HG03354 (cell line): ENCODE data around the gene GSE1.

Experiments used
- ATAC-seq: cut with Tn5 transposase; IDR thresholded peaks from one replicate; pipeline ENCODE4 v1.9.1; 2021; ENCODE audit warnings: mild to moderate bottlenecking; ENCODE audit not compliant: unreplicated experiment, poor library complexity, severe bottlenecking

GSE1 gene

DNA sequence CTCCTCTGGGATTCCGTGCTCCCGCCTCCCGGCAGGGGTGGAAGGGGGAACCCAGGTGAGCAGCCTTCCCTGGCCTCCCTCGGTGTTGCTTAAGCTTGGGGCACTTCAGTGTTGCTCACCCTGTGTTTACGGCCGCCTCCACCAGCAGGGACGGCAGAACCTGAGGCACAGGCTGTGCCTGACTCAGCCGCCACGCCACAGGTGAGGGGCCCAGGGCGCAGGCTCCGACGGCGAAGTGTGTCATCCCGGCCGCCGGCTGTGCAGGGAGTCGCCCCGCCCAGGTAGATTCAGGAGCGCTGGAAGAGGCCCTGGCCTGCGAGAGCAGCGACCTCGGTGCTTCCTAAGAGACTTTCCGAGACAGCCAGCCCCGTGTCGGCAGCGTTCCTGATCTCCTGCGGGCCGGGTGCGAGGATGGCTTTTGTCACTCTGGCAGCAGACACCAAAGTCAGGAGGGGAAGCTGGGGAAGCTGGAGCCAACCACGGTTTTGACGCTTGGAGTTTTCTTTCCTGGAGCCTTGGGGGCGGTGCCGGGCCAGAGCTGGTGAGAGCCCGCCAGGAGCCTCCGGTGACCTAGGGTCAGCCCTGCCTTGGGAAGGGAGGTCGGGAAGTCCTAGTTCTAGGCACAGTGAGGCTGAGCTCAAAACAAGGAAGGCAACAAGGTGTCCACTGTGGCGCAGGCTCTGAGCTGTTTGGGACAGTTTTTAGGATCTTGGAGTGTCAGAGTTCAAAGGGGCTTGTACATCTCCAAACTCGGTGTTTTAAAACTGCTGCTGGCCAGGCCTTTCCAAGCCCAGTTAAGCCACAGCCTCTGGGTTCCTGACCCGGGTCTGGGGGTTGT lies 2.1 kb downstream of the GSE1 start:
- no peak for ATAC-seq

DNA sequence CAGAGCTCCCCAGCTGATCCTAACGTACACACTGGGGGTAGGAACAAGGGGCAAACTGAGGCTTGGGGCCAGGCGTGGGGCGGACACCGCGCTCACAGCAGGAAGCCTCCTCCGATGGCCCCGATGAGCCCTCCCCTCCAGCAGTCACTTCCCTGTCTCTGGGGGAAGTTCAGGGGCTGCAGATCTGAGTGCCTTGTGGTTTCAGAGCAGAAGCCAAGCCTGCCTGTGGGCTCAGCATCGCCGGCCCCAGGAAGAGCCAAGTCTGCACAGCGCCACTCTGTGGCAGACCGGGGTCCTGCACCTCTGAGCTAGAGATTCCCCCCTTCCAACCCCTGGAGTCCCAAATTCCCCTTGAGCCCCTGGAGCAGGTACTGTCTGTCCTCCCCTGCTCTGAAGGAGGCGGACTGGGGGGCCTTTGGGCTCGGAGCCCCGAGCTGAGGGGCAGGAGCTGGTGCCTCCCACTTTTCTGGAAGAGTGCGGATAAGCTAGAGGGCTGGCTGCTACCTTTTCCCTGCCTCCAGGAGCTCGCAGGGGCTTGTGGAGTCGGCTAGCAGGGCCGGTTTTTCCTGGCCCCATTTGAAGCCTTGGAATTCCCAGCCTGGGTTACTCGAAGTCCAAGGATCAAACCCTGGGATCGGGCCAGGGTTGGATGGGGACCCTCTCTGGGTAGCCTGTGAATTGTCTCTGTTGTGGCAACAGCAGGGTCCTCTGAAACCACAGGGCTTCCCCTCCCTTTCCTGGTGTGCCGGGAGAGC lies 2.9 kb downstream of the GSE1 start:
- peak; percentile 37 for ATAC-seq

DNA sequence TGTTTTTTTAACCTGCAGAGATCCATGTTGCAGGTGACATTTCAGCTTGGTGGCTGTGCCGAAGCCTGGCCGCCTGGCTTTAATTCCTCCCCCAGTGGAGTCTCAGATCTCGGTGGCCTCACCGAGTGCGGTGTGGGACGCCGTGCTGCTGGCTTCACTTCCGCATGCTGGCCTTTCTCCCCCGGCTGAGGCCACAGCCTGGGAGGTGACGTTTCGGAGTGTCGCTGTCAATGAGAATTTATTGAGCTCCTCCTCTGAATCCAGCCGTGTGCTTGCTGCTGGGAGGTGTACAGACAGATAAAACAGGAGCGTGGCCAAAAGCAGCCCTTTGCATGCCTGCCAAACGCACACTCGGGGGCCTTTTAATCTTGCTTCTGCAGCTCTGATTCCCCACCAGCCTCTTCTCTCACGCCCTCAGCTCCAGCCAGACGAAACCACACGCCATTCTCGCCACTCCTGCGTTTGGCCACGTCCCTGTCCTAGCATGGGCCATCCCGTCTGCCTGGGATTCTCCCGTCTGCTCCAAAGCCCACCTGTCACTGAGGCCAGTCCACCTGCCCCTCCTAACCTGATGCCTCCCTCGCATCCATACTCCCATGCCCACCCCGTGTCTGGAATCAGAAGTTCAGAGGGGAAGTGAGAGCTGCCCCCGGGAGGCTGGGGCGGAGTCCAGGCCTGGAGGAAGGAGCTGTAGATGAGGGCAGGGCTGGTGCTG lies 3.6 kb downstream of the GSE1 start:
- no peak for ATAC-seq

DNA sequence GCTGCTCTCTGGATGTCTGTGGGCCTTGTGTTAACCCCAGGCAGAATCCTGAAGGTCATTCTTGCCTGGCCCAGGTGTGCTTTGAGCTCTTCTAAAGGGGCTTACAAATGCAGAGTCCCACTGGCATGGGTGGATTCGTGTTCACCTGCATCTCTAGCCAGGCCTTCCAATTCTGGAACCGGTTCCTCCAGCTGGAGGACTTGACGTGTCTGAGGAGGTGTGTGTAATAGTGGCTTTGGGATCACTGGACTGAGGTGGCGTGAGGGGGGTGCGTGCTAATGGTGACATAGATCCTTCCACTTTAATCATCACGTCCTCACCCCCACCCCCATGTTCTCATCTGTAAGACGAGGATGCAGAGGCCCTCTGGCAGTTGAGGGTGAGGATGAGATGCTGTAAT lies 4.8 kb downstream of the GSE1 start:
- no peak for ATAC-seq

DNA sequence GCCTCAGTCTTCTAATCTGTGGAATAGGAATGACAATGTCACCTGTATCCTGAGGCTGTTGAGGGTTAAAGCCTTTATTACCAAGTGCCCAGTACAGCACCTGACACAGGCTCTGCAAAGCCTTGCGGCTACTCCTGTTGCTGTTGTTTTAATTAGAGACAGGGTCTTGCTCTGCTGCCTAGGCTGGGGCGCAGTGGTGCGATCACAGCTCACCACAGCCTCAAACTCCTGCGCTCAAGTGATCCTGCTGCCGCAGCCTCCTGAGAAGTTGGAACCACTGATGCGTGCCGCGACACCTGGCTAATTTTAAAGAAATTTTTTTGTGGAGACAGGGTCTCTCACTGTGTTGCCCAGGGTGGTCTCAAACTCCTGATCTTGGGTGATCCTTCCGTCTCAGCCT lies 5.4 kb downstream of the GSE1 start:
- no peak for ATAC-seq

DNA sequence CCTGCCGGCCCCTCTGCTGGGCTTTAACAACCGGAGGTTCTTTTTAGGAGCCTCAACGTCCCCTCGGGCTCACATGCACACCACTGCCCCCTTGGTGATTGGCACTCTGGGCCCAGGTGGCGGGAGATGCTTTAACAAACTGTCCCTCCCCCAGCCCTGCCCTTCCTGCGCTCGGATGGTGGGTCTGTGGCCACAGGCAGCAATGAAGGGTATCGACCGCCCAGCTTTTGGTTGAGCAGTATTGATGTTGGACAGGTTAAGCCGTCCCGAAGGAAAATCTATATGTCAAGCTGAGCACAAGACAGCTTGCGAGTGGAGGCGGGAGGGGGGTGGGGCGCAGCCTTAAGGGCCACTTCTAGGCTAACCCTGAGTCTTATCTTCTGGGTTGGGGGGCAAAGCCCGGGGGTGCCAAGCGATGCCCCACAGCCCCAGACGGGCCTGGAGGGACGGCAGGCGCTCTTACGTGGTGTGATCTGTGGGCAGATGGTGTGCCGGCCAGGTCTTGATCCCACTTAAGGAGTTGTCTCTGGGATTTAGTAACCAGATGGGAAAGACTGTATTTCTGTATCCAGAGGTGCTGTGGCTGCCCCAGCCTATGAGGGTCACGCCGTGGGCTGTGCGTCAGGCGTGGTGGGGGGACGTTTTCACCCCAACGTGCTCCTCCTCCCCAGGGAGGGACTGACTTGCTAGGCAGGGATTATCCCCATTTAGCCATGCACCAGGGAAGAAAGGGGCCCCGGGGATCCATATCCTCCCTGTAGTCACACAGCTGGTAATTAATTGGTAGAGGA lies 6.2 kb downstream of the GSE1 start:
- no peak for ATAC-seq

DNA sequence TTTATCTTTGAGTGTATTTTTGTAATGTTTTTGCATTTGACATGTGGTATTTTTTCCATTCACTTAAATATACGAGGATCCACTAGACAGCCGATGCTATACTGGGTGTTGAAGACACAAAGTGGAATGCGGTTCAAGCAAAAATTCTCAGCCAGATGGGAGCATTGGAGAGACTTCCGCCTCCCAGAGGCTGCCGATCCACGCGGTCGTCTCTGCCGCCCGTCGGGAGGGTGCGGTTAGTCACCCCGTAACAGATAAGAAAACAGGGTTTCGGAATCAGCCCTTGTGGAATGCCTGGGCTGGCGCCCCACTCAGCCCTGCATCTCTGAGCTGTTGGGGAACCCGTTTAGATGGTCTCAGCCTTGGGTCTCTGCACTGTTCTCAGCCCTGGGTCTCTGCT lies 7.3 kb downstream of the GSE1 start:
- no peak for ATAC-seq

DNA sequence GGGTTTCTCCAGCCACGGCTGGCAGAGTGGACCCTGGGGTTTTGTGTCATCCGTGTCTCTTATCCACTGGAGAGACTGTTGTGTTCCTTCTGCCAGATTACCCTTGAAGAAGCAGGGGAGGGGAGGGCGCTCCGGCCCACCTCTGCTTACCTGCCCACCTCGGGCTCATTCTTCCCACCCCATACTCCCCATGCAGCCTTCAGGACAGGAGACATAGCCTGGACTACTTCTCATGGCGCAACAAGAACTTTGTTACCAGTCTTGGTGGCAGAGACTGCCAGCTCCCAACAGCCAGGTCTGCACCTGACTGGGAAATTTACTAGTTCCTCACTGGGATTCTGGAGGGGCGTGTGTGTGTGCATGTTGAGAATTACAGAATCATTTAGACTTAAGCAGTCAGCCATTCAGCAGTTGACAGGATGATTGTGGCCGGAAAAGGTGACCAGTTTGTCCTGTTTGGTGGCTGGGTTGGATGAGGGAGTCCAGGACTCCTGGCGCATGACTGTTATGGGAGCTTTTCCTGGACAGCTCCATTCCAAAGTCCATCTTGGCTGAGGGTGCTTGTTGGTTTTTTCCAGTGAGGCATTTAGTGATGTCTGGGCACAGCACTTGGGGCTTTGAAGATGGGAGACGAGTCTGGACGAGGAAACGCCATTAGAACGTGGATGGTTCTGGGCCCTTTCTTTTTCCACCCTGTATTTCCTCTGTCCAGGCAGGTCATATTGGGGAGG lies 8.7 kb downstream of the GSE1 start:
- no peak for ATAC-seq

DNA sequence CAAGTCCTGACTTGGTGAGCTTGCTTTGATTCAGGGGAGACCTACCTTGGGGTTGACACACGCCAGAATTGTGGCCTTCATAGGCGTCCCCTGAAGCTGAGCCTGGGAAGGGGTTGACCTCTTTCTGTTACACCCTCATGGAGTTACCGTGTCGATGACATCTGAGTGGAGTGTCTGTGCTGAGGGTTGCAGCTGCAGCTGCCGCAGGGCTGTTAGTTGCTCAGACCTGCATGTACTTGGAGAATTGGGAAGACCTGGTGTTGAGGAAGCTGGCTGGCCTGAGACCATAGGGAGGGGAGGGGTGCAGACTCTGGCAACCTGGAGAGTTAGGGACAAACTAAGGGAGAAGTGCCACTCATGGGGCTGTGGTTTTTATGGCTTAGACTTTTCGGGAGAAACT lies 9.6 kb downstream of the GSE1 start:
- ATAC-seq: no peak

DNA sequence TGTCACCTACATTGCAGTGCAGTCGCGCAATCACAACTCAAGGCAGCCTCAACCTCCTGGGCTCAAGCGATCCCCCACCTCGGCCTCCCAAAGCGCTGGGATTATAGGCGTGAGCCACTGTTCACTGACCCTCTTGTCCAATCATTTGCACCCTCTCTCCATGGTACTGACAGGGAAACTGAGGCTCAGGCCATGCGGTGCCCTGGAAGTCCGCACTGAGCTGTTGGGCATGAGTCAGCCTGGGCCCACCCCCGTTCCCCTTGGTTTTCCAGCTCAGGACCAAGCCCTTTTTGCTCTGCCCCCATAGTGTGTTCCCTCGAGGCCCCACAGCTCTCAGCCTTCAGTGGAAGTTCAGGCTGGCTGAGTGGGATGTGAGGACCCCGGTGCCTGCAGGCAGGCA lies 10.1 kb downstream of the GSE1 start:
- ATAC-seq: no peak

DNA sequence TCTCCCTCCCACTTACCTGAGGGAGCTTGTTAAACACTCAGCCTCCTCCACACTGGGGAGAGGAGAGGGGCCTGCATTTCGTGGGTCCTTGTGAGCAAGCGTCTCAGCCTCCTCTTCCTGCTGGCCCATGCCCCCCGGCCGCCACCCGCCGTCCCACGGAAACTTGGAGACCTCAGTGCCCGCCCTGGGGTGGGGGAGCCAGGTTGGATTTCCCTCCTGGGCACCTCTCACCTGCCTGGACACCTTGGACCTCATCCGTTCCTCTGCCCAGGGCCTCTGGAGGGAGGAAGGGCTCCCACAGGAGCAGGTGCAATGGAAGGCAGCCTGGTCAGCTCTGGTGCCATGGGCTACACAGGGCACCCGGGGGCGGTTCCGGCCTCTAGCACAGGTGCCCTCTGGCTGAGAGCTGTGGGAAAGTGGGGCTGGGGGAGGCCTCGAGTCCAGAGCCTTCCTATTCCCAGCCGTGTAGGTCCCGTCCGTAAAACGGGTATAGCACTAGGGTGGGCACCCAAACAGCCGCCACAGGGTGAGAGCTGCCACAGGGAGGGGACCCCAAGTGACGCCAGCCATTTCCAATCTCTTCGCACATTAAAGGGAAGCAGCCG lies 11.0 kb downstream of the GSE1 start:
- ATAC-seq: no peak

DNA sequence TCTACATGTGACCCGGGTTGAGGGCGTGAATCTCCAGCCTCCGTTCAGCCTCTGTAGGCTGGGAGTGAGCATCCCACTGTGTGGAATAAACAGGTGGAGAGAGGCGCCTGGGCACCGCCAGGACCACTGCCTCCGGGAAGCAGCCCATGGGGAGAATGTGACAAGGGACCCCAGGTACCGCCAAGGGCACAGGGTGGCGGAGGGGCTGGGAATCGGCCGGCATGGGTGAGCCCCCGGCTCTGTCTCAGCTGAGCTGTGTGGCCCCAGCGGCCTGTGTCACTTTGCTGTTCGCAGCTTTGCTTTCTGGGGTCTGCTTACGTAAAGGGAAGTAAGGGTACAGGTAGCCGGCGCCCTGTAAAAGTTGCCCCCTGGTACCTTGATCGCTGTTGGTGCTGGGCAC lies 11.5 kb downstream of the GSE1 start:
- no peak for ATAC-seq

DNA sequence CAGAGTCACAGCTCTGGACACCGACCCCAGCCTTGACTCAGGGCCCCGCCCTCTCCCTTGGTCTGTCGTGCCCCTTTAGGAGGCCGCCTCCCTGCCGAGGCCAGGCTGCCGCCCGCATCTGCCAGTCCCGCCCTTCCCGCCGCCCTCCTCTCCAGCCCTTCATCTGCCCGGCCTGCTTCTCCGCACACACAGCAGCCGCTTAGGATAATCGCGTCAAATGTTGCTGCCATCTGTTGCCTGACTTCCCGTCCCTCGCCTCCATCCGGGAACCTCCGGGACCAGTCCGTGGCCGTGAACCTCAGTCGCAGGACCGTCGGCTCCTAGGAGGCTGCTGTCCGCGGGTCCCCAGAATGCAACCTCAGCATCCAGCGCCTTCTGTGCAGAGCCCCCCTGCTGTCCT lies 11.9 kb downstream of the GSE1 start:
- no peak for ATAC-seq

DNA sequence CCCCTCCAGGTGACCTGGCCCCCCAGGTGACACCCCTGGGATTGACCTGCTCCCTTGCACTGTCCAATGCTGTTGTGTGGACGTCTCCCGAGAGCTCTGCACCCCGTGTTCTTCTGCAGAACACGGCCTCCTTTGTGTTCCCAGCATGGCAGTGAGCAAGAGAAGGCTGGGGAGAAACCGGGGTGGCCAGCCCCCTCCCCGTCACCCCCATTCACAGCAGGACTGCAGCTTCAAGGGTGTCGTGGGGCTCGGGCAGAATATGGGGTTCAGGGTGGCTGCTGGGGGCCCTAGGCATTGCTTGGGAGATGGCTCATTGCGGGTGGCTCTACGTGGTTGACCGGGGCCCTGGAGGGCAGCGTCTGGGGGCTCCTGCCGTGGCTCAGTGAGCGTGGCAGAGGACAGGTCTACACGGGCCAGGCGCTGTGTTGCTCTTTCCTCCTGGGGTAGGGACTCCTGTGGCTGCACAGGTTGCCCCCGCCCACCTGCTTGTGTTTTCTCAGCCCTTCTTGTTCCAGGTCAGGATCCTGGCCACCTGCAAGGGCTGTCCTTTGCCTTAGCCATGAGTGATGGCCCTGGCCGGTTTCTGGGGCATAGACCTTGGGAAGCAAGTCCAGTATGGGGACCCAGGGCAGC lies 12.5 kb downstream of the GSE1 start:
- ATAC-seq: no peak

DNA sequence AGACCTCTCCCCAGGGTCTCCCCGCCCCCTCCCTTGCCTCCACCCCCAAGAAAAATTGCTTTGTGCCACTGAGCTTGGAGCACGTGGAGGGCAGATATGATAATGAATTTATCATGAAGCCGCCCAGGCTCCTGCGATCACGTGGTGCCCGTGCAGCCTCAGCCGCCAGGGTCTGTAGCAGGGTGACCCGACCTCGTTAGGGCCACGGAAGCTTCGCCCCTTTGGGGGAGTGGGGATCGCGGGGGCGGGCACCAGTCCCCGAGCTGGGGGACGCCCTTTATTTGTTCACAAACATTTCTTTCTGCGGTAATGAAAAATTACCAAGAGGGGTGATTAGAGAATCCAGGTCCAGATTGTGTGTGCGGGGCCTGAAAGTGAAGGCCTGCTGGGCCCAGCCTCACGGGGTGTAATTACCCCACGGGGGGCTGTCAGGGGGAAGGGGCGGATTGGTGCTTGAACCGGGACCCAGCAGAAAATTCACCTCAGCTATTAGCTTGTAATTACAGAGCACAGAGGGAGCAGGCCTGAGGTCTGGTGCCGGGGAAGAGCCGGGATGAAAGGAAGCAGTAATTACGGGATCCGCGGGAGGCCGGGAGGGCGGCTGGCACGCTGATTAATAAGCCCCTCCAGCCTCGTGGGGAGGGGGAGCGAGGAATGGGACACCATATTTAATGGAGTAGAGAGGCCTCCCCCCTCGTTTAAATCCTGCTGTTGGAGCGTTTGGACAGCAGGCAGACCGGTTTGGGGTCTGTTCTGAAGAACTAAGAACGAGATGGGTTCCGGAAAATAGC lies 13.3 kb downstream of the GSE1 start:
- ATAC-seq: no peak

DNA sequence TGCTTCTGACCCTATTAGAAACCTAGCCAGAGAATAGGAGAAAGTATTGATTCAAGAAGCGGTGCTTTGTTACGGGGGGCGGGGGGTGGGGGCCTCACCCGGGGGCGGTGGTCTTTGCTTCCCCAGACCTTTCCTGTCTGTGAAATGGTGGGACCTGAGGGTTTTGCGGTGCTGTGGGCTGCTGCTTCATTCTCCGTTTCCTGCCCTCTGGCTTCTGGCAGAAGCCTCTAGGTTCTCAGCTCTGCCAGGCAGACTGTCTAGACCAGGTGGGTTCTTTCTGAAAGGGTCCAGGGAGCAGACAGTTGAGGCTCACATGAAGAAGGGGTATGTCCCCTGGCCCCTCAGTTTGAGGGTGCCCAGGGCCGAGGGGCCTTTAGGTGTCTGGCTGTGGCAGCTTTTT lies 14.0 kb downstream of the GSE1 start:
- ATAC-seq: no peak

DNA sequence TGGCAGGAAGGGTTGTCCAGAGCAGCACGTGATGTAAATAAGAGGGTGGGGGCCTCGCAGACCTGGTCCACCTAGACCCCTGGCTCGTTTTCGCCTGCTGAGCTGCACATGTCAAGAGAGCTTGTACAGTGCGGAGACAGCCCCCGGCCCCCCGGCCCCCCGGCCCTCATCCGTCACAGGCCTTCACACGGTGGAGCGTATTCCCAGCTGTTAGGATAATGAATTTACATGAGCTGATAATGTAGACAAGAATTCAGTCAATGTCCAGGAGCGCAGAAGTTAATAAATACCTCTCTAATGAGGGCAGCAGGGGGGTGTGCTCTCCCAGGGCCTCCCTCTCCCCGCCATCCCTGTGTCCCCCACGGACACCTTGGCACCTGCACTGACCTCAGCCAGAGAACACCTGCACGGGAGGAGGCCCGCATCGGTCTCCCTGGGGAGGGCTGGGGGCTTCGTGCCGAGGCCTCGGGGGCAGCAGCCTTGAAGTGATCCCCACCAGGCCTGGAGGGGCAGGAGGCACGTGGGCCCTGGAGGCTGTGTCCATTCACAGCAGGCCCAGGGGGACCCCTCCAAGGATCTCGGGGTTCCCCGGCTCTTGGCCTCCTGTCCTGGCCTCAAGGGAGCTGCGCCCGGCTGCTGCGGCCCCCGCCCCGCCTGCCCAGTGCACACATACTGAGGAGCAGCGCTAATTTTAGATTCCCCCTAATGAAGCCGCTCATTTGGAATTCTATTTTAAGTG lies 14.6 kb downstream of the GSE1 start:
- no peak for ATAC-seq
